ENCODE results near the gene SLIT3.

The SLIT3 gene

DNA sequence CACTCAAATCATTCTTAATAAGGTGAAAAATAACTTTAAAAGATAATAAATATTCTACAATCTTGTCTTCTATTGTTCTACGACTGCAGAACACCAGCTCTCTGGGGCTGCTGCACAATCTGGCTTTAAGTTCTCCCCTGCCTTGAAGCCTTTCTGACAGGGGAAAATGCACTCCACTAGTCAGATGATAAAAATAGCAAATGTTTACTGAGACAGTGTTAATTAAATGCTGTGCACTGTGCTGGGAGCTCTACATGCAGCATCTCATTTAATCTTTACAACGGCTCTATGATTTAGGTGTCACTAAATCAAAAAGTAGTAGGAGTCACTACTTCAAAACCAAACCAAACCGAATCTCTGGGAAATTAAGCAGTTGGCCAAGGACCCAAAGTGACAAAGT is 132.7 kb downstream of the SLIT3 start:
- DNase-seq (ENCODE audit: extremely low spot score): no peak
- TF ChIP-seq HDGF (IDR thresholded peaks at IDR 0.05; ENCODE audit: borderline replicate concordance) (no peak), NFRKB (IDR thresholded peaks at IDR 0.05) (no peak)
- POLR2A ChIA-PET: no interaction called here
- CTCF ChIA-PET: no interaction called here

- TF ChIP-seq, protein P1, sequence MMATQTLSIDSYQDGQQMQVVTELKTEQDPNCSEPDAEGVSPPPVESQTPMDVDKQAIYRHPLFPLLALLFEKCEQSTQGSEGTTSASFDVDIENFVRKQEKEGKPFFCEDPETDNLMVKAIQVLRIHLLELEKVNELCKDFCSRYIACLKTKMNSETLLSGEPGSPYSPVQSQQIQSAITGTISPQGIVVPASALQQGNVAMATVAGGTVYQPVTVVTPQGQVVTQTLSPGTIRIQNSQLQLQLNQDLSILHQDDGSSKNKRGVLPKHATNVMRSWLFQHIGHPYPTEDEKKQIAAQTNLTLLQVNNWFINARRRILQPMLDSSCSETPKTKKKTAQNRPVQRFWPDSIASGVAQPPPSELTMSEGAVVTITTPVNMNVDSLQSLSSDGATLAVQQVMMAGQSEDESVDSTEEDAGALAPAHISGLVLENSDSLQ (IDR thresholded peaks at IDR 0.05): no peak
- TF ChIP-seq CTBP1 (IDR thresholded peaks at IDR 0.05; ENCODE audit: borderline replicate concordance) (no peak), TARDBP (IDR thresholded peaks at IDR 0.05) (no peak), ARNT (IDR thresholded peaks at IDR 0.05) (no peak), SP1 (IDR thresholded peaks at IDR 0.05) (no peak), LEF1 (IDR thresholded peaks at IDR 0.05; ENCODE audit: borderline replicate concordance) (no peak), L3MBTL2 (conservative IDR thresholded peaks at IDR 0.05) (no peak), HDGF (IDR thresholded peaks at IDR 0.05; ENCODE audit: borderline replicate concordance) (no peak), ZNF384 (IDR thresholded peaks at IDR 0.05) (no peak), ELF4 (IDR thresholded peaks at IDR 0.05) (no peak), SUZ12 (IDR thresholded peaks at IDR 0.05) (no peak), BHLHE40 (IDR thresholded peaks at IDR 0.05; ENCODE audit: borderline replicate concordance) (no peak), FOXK2 (IDR thresholded peaks at IDR 0.05) (no peak), FOXM1 (IDR thresholded peaks at IDR 0.05; ENCODE audit: borderline replicate concordance) (no peak), NFRKB (IDR thresholded peaks at IDR 0.05) (no peak)
- no peak for DNase-seq (ENCODE audit: extremely low spot score)
- POLR2A ChIA-PET: no interaction called here
- CTCF ChIA-PET: no interaction called here
Observed at GRCh38 chr5:169166078-169166477, 134.9 kb downstream of the SLIT3 start.

DNA sequence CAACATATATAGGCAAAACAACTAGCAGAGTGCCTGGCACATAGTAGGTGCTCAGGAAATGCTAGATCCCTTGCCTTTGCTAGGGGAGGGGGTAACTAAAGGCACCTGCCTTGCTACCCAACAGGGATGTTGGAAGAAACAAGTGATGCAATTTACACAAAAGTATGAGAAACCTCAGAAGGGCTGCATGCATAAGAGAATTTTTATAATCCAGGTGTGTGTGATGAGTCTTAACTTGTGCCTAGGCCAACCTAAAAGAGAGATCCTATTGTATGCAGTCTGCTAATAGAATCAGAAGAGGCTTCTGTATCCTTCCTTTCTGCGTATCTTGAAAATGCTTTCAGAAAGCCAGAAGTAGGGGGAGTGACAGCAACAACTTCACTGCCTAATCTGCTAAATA is 135.9 kb downstream of the SLIT3 start:
- no peak for TF ChIP-seq LEF1 (IDR thresholded peaks at IDR 0.05; ENCODE audit: borderline replicate concordance)
- TF ChIP-seq ELF4 (IDR thresholded peaks at IDR 0.05): no peak
- no peak for TF ChIP-seq TARDBP (IDR thresholded peaks at IDR 0.05)
- no peak for TF ChIP-seq BHLHE40 (IDR thresholded peaks at IDR 0.05; ENCODE audit: borderline replicate concordance)
- no peak for TF ChIP-seq ZNF384 (IDR thresholded peaks at IDR 0.05)
- TF ChIP-seq SP1 (IDR thresholded peaks at IDR 0.05): no peak
- no peak for TF ChIP-seq CTBP1 (IDR thresholded peaks at IDR 0.05; ENCODE audit: borderline replicate concordance)
- no peak for TF ChIP-seq FOXK2 (IDR thresholded peaks at IDR 0.05)
- TF ChIP-seq FOXA1 (IDR thresholded peaks at IDR 0.05): no peak
- TF ChIP-seq L3MBTL2 (conservative IDR thresholded peaks at IDR 0.05): no peak
- TF ChIP-seq SUZ12 (IDR thresholded peaks at IDR 0.05): no peak
- TF ChIP-seq, protein P1 (IDR thresholded peaks at IDR 0.05): no peak
- no peak for TF ChIP-seq HDGF (IDR thresholded peaks at IDR 0.05; ENCODE audit: borderline replicate concordance)
- TF ChIP-seq ARNT (IDR thresholded peaks at IDR 0.05): no peak
- no peak for TF ChIP-seq FOXM1 (IDR thresholded peaks at IDR 0.05; ENCODE audit: borderline replicate concordance)
- no peak for TF ChIP-seq NFRKB (IDR thresholded peaks at IDR 0.05)
- POLR2A ChIA-PET: no interaction called here
- CTCF ChIA-PET: no interaction called here

GRCh38 chr5:169164481-169164925 is 136.4 kb downstream of the SLIT3 start:
- DNase-seq (ENCODE audit: extremely low spot score): no peak
- POLR2A ChIA-PET: no interaction called here
- CTCF ChIA-PET: interaction anchor here (0.6 kb wide), 1 partner anchor 1280 kb away, joined by 5 read pairs; no protein-coding TSS in a partner anchor
- TF ChIP-seq ELF4 (IDR thresholded peaks at IDR 0.05) (no peak), FOXM1 (IDR thresholded peaks at IDR 0.05; ENCODE audit: borderline replicate concordance) (no peak), L3MBTL2 (conservative IDR thresholded peaks at IDR 0.05) (no peak), LEF1 (IDR thresholded peaks at IDR 0.05; ENCODE audit: borderline replicate concordance) (no peak), ZNF384 (IDR thresholded peaks at IDR 0.05) (no peak), SUZ12 (IDR thresholded peaks at IDR 0.05) (no peak), TARDBP (IDR thresholded peaks at IDR 0.05) (no peak), HDGF (IDR thresholded peaks at IDR 0.05; ENCODE audit: borderline replicate concordance) (no peak), ARNT (IDR thresholded peaks at IDR 0.05) (no peak), BHLHE40 (IDR thresholded peaks at IDR 0.05; ENCODE audit: borderline replicate concordance) (no peak), SP1 (IDR thresholded peaks at IDR 0.05) (no peak)
- TF ChIP-seq, protein P1 (IDR thresholded peaks at IDR 0.05): no peak

More for the DNA sequence above, 135.9 kb downstream of the SLIT3 start:
- DNase-seq (ENCODE audit: extremely low spot score): no peak

GRCh38 chr5:169162407-169162806 is 138.5 kb downstream of the SLIT3 start:
- CTCF ChIA-PET: no interaction called here
- POLR2A ChIA-PET: no interaction called here
- TF ChIP-seq FOXA1 (IDR thresholded peaks at IDR 0.05): no peak
- TF ChIP-seq L3MBTL2 (conservative IDR thresholded peaks at IDR 0.05): no peak
- no peak for TF ChIP-seq ZNF384 (IDR thresholded peaks at IDR 0.05)
- TF ChIP-seq SP1 (IDR thresholded peaks at IDR 0.05): no peak
- no peak for TF ChIP-seq TARDBP (IDR thresholded peaks at IDR 0.05)
- TF ChIP-seq FOXM1 (IDR thresholded peaks at IDR 0.05; ENCODE audit: borderline replicate concordance): no peak
- TF ChIP-seq SUZ12 (IDR thresholded peaks at IDR 0.05): no peak
- no peak for TF ChIP-seq CTBP1 (IDR thresholded peaks at IDR 0.05; ENCODE audit: borderline replicate concordance)
- TF ChIP-seq, protein P1 (IDR thresholded peaks at IDR 0.05): no peak
- TF ChIP-seq ARNT (IDR thresholded peaks at IDR 0.05): no peak
- no peak for TF ChIP-seq FOXK2 (IDR thresholded peaks at IDR 0.05)
- no peak for TF ChIP-seq NFRKB (IDR thresholded peaks at IDR 0.05)
- TF ChIP-seq HDGF (IDR thresholded peaks at IDR 0.05; ENCODE audit: borderline replicate concordance): no peak
- no peak for DNase-seq (ENCODE audit: extremely low spot score)
